Erythroblast (primary cell): Measurements from ENCODE around the gene CDC34.

Source experiments
- GATA1 ChIP-seq: IDR thresholded peaks from 2 replicates; pipeline ENCODE4 v1.6.1; 2011; ENCODE audit warnings: low read depth, mild to moderate bottlenecking, control low read depth, low read length, moderate library complexity
- POLR2A ChIP-seq: IDR thresholded peaks from 2 replicates; pipeline ENCODE4 v1.6.1; 2011; ENCODE audit warnings: mild to moderate bottlenecking, low read length

DNA sequence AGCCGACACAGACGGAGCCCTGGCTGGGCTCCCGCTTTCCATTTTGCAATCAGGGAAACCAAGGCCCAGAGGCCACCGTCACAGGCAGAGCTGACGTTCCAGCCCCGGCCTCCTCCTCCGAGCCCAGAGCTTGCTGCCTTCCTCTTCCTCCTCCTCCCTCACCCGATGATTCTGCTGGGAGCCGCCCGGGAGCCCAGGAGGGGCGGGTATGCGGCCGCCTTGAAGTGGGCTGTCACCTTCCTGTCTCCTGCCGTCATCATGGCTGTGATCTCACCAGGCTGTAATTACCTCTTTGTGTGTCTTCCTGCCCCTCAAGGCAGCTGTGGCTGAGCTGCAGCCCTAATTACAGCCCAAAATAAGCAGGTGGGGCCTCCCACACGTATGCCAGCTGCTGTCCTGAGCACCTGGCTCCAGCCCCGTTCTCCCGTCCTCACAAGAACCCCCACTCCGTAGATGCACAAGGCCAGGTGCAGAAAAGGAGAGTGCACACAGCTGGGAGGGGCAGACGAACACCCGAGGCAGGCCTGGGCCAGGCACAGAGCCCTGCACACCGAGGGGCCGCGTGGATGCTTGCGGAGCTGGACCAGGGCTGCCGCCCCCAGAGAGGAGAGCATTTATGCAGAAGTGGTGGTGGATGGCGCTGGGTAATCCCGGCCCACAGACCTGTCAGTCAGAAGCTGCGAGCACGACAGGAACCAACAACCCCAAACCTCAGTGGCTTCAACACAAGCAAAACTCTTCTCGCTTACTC is 20.3 kb upstream of the CDC34 start:
- peak; percentile 35 for TF ChIP-seq POLR2A
- no peak for TF ChIP-seq GATA1
